Measurements from ENCODE around the gene CASS4.
A peak's percentile ranks its signal among the peaks of the same experiment; 100 is the strongest.

CASS4 gene

GRCh38 chr20:56422824-56423189 lies 10.7 kb downstream of the CASS4 start:
- no peak for DNase-seq (ENCODE audit: low read depth in 3 of 3)

DNA sequence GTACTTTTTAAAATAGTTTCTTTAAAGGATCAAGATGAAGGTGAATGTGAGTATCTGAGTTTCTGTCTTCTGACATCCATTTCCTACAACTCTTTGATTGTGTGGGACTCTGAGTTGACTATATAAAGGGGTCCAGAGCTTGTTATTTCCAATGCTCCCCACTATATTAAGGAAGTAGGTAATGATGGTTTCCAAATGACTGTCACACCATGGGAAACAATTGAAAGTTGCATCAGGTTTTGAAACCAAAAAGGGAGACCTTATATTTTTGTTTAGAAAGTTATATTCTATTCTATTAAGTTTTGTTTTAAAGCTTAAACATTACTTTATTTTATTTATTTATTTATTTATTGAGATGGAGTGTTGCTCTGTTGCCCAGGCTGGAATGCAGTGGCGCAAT lies 11.2 kb downstream of the CASS4 start:
- no peak for DNase-seq (ENCODE audit: low read depth in 3 of 3)

- no peak for DNase-seq (ENCODE audit: low read depth in 3 of 3)
Measured at GRCh38 chr20:56423886-56424285, 11.8 kb downstream of the CASS4 start.

- no peak for DNase-seq (ENCODE audit: low read depth in 3 of 3)
Measured at GRCh38 chr20:56424931-56425330, 12.9 kb downstream of the CASS4 start.

GRCh38 chr20:56426026-56426425 lies 14.0 kb downstream of the CASS4 start:
- no peak for DNase-seq (ENCODE audit: low read depth in 3 of 3)

- no peak for DNase-seq (ENCODE audit: low read depth in 3 of 3)
Measured at GRCh38 chr20:56426926-56427325, 14.9 kb downstream of the CASS4 start.

GRCh38 chr20:56427797-56428196 lies 15.7 kb downstream of the CASS4 start:
- DNase-seq (ENCODE audit: low read depth in 3 of 3) = no peak

GRCh38 chr20:56428410-56428809 lies 16.4 kb downstream of the CASS4 start:
- DNase-seq (ENCODE audit: low read depth in 3 of 3) = no peak

- DNase-seq (ENCODE audit: low read depth in 3 of 3) = no peak
Measured at GRCh38 chr20:56428881-56429280, 16.8 kb downstream of the CASS4 start.

DNA sequence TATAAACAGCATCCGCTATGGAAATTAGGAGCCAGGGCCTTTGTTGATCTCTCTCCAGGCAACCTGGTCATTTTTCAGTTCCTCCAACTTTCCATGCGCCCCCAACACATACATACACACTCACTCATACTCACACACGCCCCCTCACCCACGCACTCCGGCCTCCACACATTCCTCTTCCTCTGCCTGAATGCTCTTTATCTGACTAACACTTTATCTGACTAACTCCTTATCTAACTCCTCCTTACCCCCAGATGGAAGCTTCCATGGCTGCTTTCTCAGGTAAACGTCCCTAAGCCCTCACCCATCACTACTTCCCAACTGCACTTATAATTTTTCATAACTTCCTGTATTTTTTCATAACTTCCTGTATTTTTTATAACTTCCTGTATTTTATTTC lies 17.4 kb downstream of the CASS4 start:
- DNase-seq (ENCODE audit: low read depth in 3 of 3) = peak in 2 of 3 experiments; percentile 24 to 51

GRCh38 chr20:56429941-56430340 lies 17.9 kb downstream of the CASS4 start:
- no peak for DNase-seq (ENCODE audit: low read depth in 3 of 3)

DNA sequence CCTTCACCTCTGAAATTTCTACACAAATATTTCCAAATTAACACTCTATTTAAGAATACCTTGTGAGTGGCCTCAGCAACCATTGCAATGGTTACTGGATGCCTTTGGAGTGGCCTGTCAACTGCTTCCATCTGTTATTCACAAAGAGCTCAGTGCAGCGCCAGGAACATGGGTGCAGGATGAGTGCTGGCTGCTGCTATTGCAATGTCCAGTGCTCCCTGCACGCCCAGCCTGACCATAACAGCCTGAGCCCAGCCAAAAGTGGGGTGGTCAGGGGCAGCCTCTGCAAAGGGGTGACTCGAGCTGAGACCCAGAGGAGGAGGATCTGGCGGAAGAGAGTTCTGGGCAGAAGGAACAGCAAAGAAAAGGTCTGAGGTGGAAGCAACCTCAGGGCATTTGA lies 18.4 kb downstream of the CASS4 start:
- no peak for DNase-seq (ENCODE audit: low read depth in 3 of 3)

- no peak for DNase-seq (ENCODE audit: low read depth in 3 of 3)
Measured at GRCh38 chr20:56430957-56431356, 18.9 kb downstream of the CASS4 start.

DNA sequence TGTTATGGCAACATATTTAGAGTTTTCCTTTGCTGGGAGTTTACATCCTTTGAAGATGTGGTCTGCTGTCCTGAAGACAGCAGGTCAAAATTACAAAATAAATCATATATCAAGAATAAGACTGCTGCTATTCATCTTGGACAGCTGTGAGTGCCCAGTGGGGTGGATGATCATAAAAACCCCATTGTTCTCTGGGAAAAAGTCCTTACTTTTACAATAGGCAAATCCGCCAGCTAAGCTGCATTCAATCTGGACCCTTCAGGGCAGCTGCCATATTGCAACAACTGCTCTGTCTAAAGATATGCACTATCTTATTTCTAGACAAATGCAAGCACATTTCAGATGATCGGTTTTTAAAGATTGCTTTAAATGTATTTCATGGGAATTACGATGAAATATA lies 19.4 kb downstream of the CASS4 start:
- no peak for DNase-seq (ENCODE audit: low read depth in 3 of 3)

- no peak for DNase-seq (ENCODE audit: low read depth in 3 of 3)
Measured at GRCh38 chr20:56433221-56433879, 21.3 kb downstream of the CASS4 start.

DNA sequence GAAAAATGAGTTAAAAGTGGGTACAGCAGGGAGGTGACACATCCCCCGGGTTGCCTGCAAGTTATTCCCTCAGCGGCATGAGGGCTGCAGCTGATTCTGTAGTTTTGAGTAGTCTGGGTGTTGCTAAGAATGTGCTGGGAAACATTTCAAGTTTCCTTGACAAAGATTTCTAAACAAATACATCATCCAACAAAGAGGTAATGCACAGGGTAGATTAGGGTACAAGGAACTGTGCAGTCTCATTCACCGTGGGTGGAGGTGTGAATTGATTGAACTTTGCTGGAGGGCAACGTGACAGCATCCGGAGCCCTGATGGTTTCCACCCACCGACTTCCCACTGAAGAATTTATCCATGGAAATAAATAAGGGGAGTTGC lies 21.8 kb downstream of the CASS4 start:
- no peak for DNase-seq (ENCODE audit: low read depth in 3 of 3)

GRCh38 chr20:56437196-56437960 lies 25.3 kb downstream of the CASS4 start:
- DNase-seq (ENCODE audit: low read depth in 3 of 3) = no peak

DNA sequence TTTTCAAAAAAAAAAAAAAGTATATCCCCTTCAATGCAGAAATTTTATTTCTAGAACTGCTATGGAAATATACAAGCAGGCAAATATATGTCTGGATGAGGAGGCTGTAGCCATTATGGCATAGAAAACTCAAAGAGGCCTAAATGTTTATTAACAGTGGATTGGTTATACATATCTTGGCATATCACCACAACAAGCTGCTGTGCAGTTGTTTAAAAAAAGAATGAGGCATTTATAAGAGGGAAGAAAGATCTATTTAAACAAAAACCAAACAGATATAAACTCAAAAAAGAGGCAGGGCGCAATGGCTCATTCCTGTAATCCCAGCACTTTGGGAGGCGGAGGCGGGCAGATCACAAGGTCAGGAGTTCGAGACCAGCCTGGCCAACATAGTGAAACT lies 26.2 kb downstream of the CASS4 start:
- no peak for DNase-seq (ENCODE audit: low read depth in 3 of 3)

GRCh38 chr20:56439771-56440291 lies 27.8 kb downstream of the CASS4 start:
- no peak for DNase-seq (ENCODE audit: low read depth in 3 of 3)

- DNase-seq (ENCODE audit: low read depth in 3 of 3) = peak in 2 of 3 experiments; percentile 32 to 40
Measured at GRCh38 chr20:56440346-56441007, 28.4 kb downstream of the CASS4 start.

GRCh38 chr20:56442389-56443365 lies 30.6 kb downstream of the CASS4 start:
- DNase-seq (ENCODE audit: low read depth in 3 of 3) = no peak

Measured in stimulated activated CD4-positive, alpha-beta T cell treated with anti-CD3 and anti-CD28 coated beads, TNF-alpha, amount 100 ng/mL, for 24 hours (primary cell).